ENCODE measurements around the gene KRT5.
"Not testable (repeated sequence)": the region's sequence is repeated elsewhere in the genome, so short reads cannot be mapped to it uniquely, and the experiment has no call there.

KRT5 gene

DNA sequence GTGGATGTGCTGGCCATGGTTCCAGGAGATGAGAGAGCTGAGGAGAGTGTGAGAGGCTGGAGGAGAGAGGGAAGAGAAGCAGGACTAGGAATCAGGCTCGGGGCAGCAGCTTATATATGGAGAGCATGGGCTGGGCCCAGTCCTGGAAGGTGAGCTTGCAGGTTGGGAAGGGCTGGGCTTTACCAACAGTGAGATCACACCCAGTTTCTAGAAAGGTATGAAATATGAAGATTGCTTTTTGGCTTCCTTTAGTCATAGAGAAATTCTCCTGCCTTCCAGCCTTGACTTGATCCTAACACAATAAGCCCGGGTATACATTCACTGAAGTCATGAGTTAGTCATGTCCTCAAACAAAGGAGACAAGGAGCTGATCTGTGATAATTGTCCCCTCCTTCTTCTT lies 27.0 kb downstream of the KRT5 start, which contains the start of gene KRT6A:
Gene KRT6A (minus strand): TSS at position 86 of the 400 bp plus-strand sequence. CDS start 69 bp downstream, at position 17.
- no peak for DNase-seq

GRCh38 chr12:52492405-52492804 lies 27.8 kb downstream of the KRT5 start:
- not testable (repeated sequence) for DNase-seq

GRCh38 chr12:52491495-52491894 lies 28.7 kb downstream of the KRT5 start:
- not testable (repeated sequence) for DNase-seq

DNA sequence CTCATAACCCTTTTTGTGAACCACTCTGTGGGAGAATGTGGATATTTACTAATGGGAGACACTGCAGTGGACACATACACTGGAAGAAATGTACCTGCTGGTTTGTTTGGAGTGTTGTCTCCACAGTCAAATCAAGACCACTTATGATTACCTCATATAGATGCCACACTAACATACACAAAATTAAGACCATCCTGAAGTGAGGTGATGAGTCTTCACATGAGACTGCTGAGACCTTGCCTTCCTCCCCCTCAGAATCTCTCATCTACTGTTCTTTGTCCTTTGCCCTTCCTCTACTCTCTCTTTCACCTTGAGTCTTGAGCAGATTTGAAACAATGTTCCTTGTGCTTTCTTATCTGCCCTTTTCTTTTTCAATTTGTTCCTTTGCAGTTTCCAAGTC lies 31.5 kb downstream of the KRT5 start:
- DNase-seq = no peak

DNA sequence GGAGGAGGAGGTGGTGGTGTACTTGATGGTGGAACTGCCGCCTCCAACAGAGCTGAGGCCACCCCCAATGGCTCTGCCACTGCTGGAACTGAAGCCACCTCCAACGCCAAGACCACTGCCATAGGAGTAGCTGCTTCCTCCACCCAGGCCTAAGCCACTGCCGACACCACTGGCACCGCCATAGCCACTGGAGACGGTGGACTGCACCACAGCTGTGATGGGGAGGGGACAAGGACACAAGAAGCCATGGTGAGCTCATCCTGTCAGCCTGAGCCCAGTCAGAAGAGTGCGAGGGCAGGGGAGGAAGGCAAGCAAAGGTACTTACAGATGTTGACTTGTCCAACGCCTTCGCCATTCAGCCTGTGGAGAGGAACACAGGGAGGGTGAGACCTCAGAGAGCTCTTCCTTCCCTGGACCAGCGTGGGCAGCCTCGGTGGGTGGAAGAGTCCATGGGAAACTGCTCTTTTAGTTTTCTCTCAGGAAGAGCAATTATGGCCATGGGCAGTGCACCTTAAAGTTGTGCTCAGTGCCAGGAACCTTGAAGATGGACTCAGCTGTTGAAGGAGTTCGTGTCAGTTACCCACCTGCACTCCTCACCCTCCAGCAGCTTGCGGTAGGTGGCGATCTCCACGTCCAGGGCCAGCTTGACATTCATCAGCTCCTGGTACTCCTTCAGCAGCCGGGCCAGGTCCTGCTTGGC lies 32.3 kb downstream of the KRT5 start:
- DNase-seq = not testable (repeated sequence)

DNA sequence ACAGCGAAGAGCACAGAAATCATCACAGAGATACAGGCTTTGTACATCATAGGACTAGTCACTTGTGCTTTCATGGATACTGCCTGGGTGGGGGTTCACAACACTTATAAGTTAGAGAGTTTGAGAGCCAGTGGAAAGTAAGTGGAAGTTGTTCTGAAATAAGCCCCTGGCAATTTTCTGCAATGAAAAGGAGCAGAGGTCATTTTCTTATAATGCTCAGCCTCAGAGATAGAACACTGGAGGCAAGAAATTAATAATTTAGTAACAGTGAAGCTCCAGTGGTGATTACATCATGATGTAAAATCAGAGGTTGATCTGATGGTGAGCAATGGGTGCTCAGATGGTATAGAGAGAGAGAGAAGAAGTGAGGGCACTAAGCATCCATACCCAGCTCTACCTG lies 33.0 kb downstream of the KRT5 start:
- no peak for DNase-seq

DNA sequence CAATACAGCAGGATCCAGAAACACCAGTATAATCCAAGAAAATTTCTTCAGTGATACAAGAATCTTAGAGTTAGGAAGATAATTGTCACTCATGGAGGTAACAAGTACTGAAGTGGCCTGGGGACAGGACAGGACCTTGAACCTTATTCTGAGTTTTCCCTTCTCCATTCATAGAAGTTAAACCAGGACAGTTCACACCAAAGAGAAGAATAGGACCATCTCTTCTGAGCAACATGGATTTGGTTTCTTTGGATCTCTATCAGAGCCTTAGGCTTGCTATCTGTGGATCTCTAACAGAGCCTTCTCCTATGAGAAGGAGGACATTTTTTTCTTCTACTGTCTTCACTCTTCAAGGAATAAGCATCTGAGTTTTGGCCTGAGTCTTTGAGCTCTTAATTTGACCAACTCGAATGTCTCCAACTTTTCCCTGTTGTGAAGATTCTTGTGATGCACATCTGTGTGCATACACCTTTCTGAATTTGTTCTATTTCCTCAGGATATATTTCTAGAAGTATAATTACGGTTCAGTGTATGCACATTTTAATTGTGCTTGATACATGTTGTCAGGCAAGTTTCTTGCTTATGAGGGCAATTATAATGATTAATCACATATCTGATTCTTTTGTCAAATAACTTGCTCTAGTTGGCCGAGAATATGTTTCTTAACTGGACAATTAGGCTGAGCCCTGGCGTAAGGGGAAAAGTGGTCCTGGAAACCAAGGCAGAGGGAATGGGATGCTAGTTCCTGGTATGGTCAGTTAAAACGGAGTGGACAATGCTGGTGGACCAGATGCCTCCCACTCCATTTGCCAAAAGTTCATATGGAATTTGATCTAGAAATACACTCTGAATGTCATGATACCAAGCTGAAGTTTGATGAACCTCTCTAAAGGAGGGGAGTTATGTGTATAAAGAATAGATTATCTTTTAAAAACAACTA lies 33.8 kb downstream of the KRT5 start:
- DNase-seq = no peak

DNA sequence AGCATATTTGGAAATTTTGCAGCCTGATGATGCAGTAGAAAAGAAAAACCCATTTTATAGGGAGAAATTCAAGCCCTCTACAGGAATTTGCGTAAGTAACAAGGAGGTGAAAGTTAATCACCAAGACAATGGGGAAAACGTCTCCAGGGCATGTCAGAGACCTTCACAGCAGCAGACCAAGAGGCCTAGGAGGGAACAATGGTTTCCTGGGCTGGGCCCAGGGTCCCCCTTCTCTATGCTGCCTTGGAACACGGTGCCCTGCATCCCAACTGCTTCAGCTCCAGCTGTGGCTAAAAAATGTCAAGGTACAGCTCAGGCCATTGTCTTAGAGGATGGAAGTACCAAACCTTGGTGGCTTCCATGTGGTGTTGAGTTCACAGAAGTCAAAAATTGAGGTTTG lies 40.1 kb downstream of the KRT5 start:
- no peak for DNase-seq

GRCh38 chr12:52477651-52478050 lies 42.5 kb downstream of the KRT5 start:
- DNase-seq = no peak

DNA sequence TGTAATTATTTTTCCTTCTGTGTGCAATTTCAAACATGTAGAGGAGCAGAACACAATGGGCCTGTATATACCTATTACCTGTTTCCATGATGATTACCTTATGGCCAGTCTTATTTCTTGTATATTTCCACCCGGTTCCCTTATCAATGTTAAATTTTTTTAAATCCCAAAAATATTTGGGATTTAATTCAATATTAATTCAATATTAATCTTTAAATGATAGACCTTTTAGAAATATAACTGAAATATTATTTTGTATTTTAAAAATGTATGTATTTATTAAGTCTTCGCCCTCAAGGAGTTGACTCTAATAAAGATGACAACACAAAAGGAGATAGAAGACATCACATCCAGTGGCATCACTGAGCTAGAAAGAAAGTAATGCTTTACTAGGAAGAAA lies 46.0 kb downstream of the KRT5 start:
- DNase-seq = no peak

DNA sequence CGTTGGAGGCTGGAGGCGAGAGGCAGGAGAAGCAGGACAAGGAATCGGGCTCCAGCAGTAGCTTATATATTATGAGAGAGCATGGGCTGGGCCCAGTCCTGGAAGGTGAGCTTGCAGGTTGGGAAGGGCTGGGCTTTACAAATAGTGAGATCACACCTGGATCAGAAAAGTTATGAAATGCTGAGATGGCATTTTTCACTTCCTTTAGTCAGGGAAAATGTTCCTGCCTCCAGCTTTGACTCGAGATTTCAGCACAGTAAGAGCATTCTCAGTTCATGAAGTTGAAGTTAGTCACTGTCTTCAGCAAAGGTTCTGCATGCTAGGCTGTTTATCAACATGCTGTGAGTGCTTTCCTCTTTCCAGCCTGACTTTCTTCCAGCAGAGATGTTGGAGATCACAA lies 46.4 kb downstream of the KRT5 start, which contains the start of gene KRT6C:
Gene KRT6C (minus strand): TSS at position 38 of the 400 bp plus-strand sequence. CDS start 68 bp downstream, outside the sequence.
- DNase-seq = no peak

DNA sequence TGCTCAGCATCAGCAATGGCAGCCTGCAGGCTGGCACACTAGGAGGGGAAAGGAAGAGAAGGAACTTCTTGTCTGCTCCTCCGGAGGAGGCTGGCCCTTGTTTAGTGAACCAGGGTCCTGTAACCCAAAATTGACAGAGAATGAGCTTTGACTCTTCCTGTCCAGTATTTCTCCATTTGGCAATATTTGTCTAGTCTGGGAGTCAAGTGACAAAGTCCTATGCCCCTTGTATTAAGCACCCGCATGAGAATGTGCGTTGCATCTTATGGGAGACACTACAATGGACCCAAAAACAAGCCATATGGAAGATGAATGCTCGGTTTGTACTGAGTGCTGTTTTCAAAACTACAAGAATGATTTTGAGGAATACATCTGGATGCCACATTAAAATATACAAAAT lies 50.3 kb downstream of the KRT5 start:
- no peak for DNase-seq

DNA sequence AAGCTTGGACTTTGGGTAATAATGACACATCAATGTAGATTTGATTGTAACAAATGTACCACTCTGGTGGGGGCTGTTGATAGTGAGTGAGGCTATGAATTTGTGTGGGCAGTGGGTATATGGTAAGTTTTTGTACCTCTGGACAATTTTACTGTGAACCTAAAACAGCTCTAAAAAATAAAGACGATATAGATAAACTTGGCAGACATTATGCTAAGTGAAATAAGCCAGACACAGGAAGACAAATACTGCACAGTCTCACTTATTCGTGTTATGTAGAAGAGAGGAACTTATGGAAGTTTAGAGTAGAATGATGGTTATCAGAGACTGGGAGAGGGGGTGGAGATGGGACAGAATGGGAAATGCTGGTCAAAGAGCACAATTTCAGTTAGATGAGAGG lies 55.3 kb downstream of the KRT5 start:
- DNase-seq = no peak

Data from NCI-H1436 (cell line).